CD4-positive, alpha-beta T cell (primary cell): ENCODE measurements around the gene ALG1L2. TPM values are rescaled to one million over a fixed set of nuclear protein-coding genes. Genes with fewer than 3 reads are reported as not detected.
"Not testable (repeated sequence)": the region's sequence is repeated elsewhere in the genome, so short reads cannot be mapped to it uniquely, and the experiment has no call there.

ENCODE experiments used
- ATAC-seq: fragments of 200-7000 bp; cut with Tn5 transposase; one replicate; pipeline ENCODE4 v1.10.0; 2022; ENCODE audit warnings: mild to moderate bottlenecking; ENCODE audit not compliant: poor library complexity
- CTCF ChIA-PET: fragments of 350-600 bp; sonication (Branson Sonifier 250); formaldehyde crosslinking; loops from one replicate; lab custom pipeline; 2021; ENCODE audit warnings: antibody characterized with exemption, inconsistent platforms; lab: Charles Lee
- POLR2A ChIA-PET: fragments of 350-600 bp; sonication (Branson Sonifier 250); formaldehyde crosslinking; loops from one replicate; lab custom pipeline; 2021; ENCODE audit warnings: antibody characterized with exemption, inconsistent platforms; lab: Charles Lee
- DNase-seq, 14 experiments: peaks; one replicate each; pipeline ENCODE4 v3.0.0-alpha.2; 2013 to 2020; ENCODE audit warnings: mixed read lengths in 2 of 14
- H3K27ac ChIP-seq, 2 donors: one replicate each; pipeline versions ENCODE4 v1.5.1 to v1.7.0; 2013; ENCODE audit warnings: low read length in 2 of 2, low read depth in 1 of 2, mild to moderate bottlenecking in 1 of 2
- H3K27me3 ChIP-seq, 2 experiments: 1 replicate in 1 of 2; 2 replicates in 1 of 2; pipeline versions ENCODE4 v1.6.1 to v1.7.0; 2013; ENCODE audit warnings: low read length in 2 of 2, control low read depth in 1 of 2, mild to moderate bottlenecking in 1 of 2, moderate library complexity in 1 of 2; ENCODE audit not compliant: insufficient read depth in 2 of 2, control insufficient read depth in 1 of 2
- H3K36me3 ChIP-seq: one replicate; pipeline ENCODE4 v1.6.1; 2013; ENCODE audit warnings: low read length, control low read depth; ENCODE audit not compliant: insufficient read depth
- H3K4me1 ChIP-seq: one replicate; pipeline ENCODE4 v1.6.1; 2013; ENCODE audit warnings: low read length, control low read depth; ENCODE audit not compliant: insufficient read depth
- H3K4me3 ChIP-seq: one replicate; pipeline ENCODE4 v1.5.1; 2013; ENCODE audit warnings: mild to moderate bottlenecking, low read length, moderate library complexity
- H3K9me3 ChIP-seq, 2 experiments: 1 replicate in 1 of 2; 2 replicates in 1 of 2; pipeline versions ENCODE4 v1.6.1 to v1.7.0; 2013; ENCODE audit warnings: low read length in 2 of 2, mild to moderate bottlenecking in 2 of 2, control low read depth in 1 of 2, moderate library complexity in 1 of 2; ENCODE audit not compliant: control insufficient read depth in 1 of 2, insufficient read depth in 1 of 2
- H3K27ac Mint-ChIP-seq: one replicate; pipeline ENCODE4 v1.8.0; 2020; ENCODE audit warnings: mixed read lengths
- H3K27me3 Mint-ChIP-seq: one replicate; pipeline ENCODE4 v1.8.0; 2021; ENCODE audit warnings: mixed read lengths
- H3K36me3 Mint-ChIP-seq: one replicate; pipeline ENCODE4 v1.8.0; 2021; ENCODE audit warnings: low read depth, mixed read lengths
- H3K4me1 Mint-ChIP-seq: one replicate; pipeline ENCODE4 v1.8.0; 2021; ENCODE audit warnings: low read depth, mixed read lengths
- H3K4me3 Mint-ChIP-seq: one replicate; pipeline ENCODE4 v1.8.0; 2020; ENCODE audit warnings: mild to moderate bottlenecking, mixed read lengths
- H3K9me3 Mint-ChIP-seq: one replicate; pipeline ENCODE4 v1.8.0; 2020; ENCODE audit warnings: mixed read lengths
- CTCF ChIP-seq: fragments of 200-600 bp; IDR thresholded peaks from one replicate; pipeline ENCODE4 v1.8.0; 2022; ENCODE audit warnings: antibody characterized with exemption, mild to moderate bottlenecking
- intact Hi-C, 2 experiments: fragments of 100-400 bp; cut with DNase I in 1 of 2; cut with micrococcal nuclease in 1 of 2; formaldehyde crosslinking; loops; one replicate each; pipeline versions ENCODE4 v1.15.1 to v1.9.0; 2023 to 2025; cut with DNase I, micrococcal nuclease
- total RNA-seq, 174 experiments: library from RNA in 2 of 174; stranded (reverse) in 2 of 174; gene quantifications; one replicate each; pipeline ENCODE4 v1.2.3 and lab custom pipeline; 2021 to 2026

The ALG1L2 gene
- total RNA-seq, 2 experiments from 2014 or later: 0.80 TPM; not detected in 1

- CTCF ChIA-PET, POLR2A ChIA-PET, H3K4me3 ChIP-seq, H3K27me3 ChIP-seq, H3K36me3 Mint-ChIP-seq, H3K27me3 Mint-ChIP-seq, H3K27ac ChIP-seq, H3K27ac Mint-ChIP-seq, H3K4me3 Mint-ChIP-seq, intact Hi-C loops, H3K9me3 Mint-ChIP-seq, DNase-seq, H3K4me1 ChIP-seq, H3K36me3 ChIP-seq, H3K9me3 ChIP-seq, ATAC-seq: not testable (repeated sequence)
- H3K4me1 Mint-ChIP-seq: peaks cover 14% of the 10 kb centered on the region
Measured at GRCh38 chr3:130115400-130115799, 33.8 kb downstream of the ALG1L2 start.

GRCh38 chr3:130117933-130118332 is 36.3 kb downstream of the ALG1L2 start:
- Histone ChIP-seq H3K36me3 (no peaks in the 10 kb centered on the region), H3K27ac (no peak overlapping the region), H3K4me1 (no peaks in the 10 kb centered on the region), H3K27me3 (no peaks in the 10 kb centered on the region), H3K9me3 (no peaks in the 10 kb centered on the region), H3K4me3 (no peak overlapping the region)
- H3K27me3 Mint-ChIP-seq: no peaks in the 10 kb centered on the region
- intact Hi-C loops: no loop called here
- no peaks in the 10 kb centered on the region for H3K9me3 Mint-ChIP-seq
- peaks cover 2% of the 10 kb centered on the region for H3K4me1 Mint-ChIP-seq
- DNase-seq (no peak), ATAC-seq (no peak)
- no peak overlapping the region for H3K27ac Mint-ChIP-seq
- H3K36me3 Mint-ChIP-seq: no peaks in the 10 kb centered on the region
- POLR2A ChIA-PET: no interaction called here
- CTCF ChIA-PET: no interaction called here
- H3K4me3 Mint-ChIP-seq: no peak overlapping the region
- TF ChIP-seq CTCF: no peak

GRCh38 chr3:130119824-130120223 is 38.2 kb downstream of the ALG1L2 start:
- H3K36me3 ChIP-seq, CTCF ChIA-PET, DNase-seq, H3K4me1 Mint-ChIP-seq, H3K4me3 ChIP-seq, intact Hi-C loops, H3K27me3 Mint-ChIP-seq, POLR2A ChIA-PET, H3K36me3 Mint-ChIP-seq, ATAC-seq, H3K27me3 ChIP-seq, H3K9me3 Mint-ChIP-seq, H3K4me3 Mint-ChIP-seq, H3K4me1 ChIP-seq, H3K27ac ChIP-seq, H3K27ac Mint-ChIP-seq, H3K9me3 ChIP-seq: not testable (repeated sequence)

GRCh38 chr3:130120291-130120690 is 38.7 kb downstream of the ALG1L2 start:
- intact Hi-C loops, H3K27ac ChIP-seq, DNase-seq, H3K9me3 Mint-ChIP-seq, H3K9me3 ChIP-seq, ATAC-seq, POLR2A ChIA-PET, H3K4me1 Mint-ChIP-seq, H3K4me1 ChIP-seq, H3K4me3 ChIP-seq, H3K36me3 ChIP-seq, CTCF ChIA-PET, H3K27ac Mint-ChIP-seq, H3K27me3 ChIP-seq, H3K36me3 Mint-ChIP-seq, H3K4me3 Mint-ChIP-seq, H3K27me3 Mint-ChIP-seq: not testable (repeated sequence)

- H3K4me3 ChIP-seq, H3K27me3 Mint-ChIP-seq, H3K36me3 Mint-ChIP-seq, H3K27ac ChIP-seq, H3K27ac Mint-ChIP-seq, H3K36me3 ChIP-seq, H3K9me3 Mint-ChIP-seq, H3K4me1 ChIP-seq, DNase-seq, H3K9me3 ChIP-seq, CTCF ChIA-PET, intact Hi-C loops, H3K4me1 Mint-ChIP-seq, H3K4me3 Mint-ChIP-seq, H3K27me3 ChIP-seq, ATAC-seq, POLR2A ChIA-PET: not testable (repeated sequence)
Measured at GRCh38 chr3:130122891-130123775, 41.5 kb downstream of the ALG1L2 start.

- H3K4me3 Mint-ChIP-seq, H3K36me3 ChIP-seq, H3K9me3 ChIP-seq, H3K9me3 Mint-ChIP-seq, H3K27me3 ChIP-seq, intact Hi-C loops, H3K27me3 Mint-ChIP-seq, H3K4me1 ChIP-seq, ATAC-seq, CTCF ChIA-PET, H3K36me3 Mint-ChIP-seq, H3K4me3 ChIP-seq, POLR2A ChIA-PET, H3K4me1 Mint-ChIP-seq, H3K27ac Mint-ChIP-seq, H3K27ac ChIP-seq, DNase-seq: not testable (repeated sequence)
Measured at GRCh38 chr3:130125406-130125805, 43.8 kb downstream of the ALG1L2 start.
